Stomach (tissue), 4 donors: ENCODE measurements around the gene NUDT6.

Source experiments
- CTCF ChIP-seq, 7 experiments: fragments of 450-650 bp in 4 of 7; fragments of 200-600 bp in 3 of 7; sonication (generic) in 3 of 7; IDR thresholded peaks; one replicate each; pipeline ENCODE4 v1.5.1; 2016 to 2019; ENCODE audit warnings: antibody characterized with exemption in 7 of 7, control low read depth in 2 of 7, mild to moderate bottlenecking in 1 of 7
- EP300 ChIP-seq: sonication (generic); formaldehyde crosslinking; IDR thresholded peaks from one replicate; pipeline ENCODE4 v1.6.1; 2017; ENCODE audit warnings: antibody characterized with exemption
- POLR2A ChIP-seq, 4 donors: fragments of 450-650 bp; IDR thresholded peaks; one replicate each; pipeline ENCODE4 v1.6.1; 2016; ENCODE audit warnings: antibody characterized with exemption in 4 of 4, control low read depth in 2 of 4, mild to moderate bottlenecking in 1 of 4, moderate library complexity in 1 of 4
- POLR2AphosphoS5 ChIP-seq, 3 donors: sonication (generic); formaldehyde crosslinking; IDR thresholded peaks; one replicate each; pipeline ENCODE4 v1.6.1; 2016; ENCODE audit warnings: antibody characterized with exemption in 3 of 3

DNA sequence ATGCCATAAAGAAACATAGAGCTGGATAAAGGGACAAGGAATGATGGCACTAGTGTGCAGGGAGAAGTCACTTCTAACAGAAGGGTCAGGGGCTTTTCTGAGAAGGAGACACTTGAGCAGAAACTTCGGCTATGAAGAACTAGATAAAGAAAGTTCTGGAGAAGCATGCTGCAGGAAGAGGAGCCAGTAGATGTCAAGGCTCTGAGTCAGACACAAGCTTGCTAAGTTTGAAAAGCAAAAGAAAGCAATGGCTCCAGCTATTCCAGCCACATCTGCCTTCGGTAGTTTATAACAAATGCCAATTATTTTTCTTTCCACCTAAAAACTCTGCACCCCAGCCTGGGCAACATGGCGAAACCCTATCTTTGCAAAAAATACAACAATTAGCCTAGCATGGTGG lies 7.5 kb downstream of the NUDT6 start:
- TF ChIP-seq POLR2A (IDR thresholded peaks at IDR 0.05) (no peak), POLR2AphosphoS5 (IDR thresholded peaks at IDR 0.05) (no peak), CTCF (IDR thresholded peaks at IDR 0.05) (no peak), EP300 (no peak)
